ENCODE measurements around the gene EGLN3. TPM values are rescaled to one million over a fixed set of nuclear protein-coding genes. Genes with fewer than 3 reads are reported as not detected.

The EGLN3 gene
- total and polyA plus RNA-seq, 2 donors (not counting 3 experiments of a cell fraction or from before 2014, with no cell fraction given), result 0.20 TPM; not detected in 1

GRCh38 chr14:33908540-33909223 is 42.2 kb downstream of the EGLN3 start:
- intact Hi-C loops (cut with micrococcal nuclease), result no loop called here
- H3K27me3 ChIP-seq (ENCODE audit: control insufficient read depth in 2 of 2, insufficient read depth in 2 of 2, low read length in 2 of 2), result peaks cover 0 to 3% of the 10 kb centered on the region in 2 experiments
- no peaks in the 10 kb centered on the region for H3K9me3 ChIP-seq (replicated peaks; ENCODE audit: control insufficient read depth, insufficient read depth, low read length)
- FAIRE-seq, result no peak
- no peaks in the 10 kb centered on the region for H3K79me2 ChIP-seq (ENCODE audit: control insufficient read depth, insufficient read depth, low read length)
- no peak overlapping the region for H3K27ac ChIP-seq (ENCODE audit: insufficient read depth, low read depth, low read length)
- no peak overlapping the region for H3K4me2 ChIP-seq (ENCODE audit: insufficient read depth, low read length)
- H3K4me3 ChIP-seq (replicated peaks in 1 of 3; ENCODE audit: insufficient read depth in 1 of 3, low read depth in 1 of 3, low read length in 3 of 3), result no peak overlapping the region
- TF ChIP-seq CTCF (IDR thresholded peaks at IDR 0.05; ENCODE audit: extremely low read depth in 1 of 2, insufficient read depth in 1 of 2, low read depth in 1 of 2, low read length in 2 of 2), result no peak
- no peak for TF ChIP-seq EZH2 (IDR thresholded peaks at IDR 0.05; ENCODE audit: borderline replicate concordance, low read depth, low read length, severe bottlenecking)
- TF ChIP-seq MAX (IDR thresholded peaks at IDR 0.05; ENCODE audit: insufficient read depth, insufficient read length), result no peak
- no peak overlapping the region for H2AFZ ChIP-seq (ENCODE audit: low read depth, low read length)
- dilution Hi-C loops (cut with MboI; ENCODE audit: extremely low pct_ligation_motif_present, low sequenced_read_pairs), result no loop called here
- CTCF ChIA-PET, result interaction anchor here (0.5 to 3.2 kb wide), 4 partner anchors 16 to 190 kb away, joined by 3 to 15 read pairs (median 6); no protein-coding TSS in a partner anchor
- no peaks in the 10 kb centered on the region for H3K36me3 ChIP-seq (ENCODE audit: control insufficient read depth in 2 of 2, extremely low read depth in 1 of 2, insufficient read depth in 2 of 2, low read length in 2 of 2)
- no peak for DNase-seq (ENCODE audit: low read depth, low spot score)
- no peak overlapping the region for H3K9ac ChIP-seq (replicated peaks; ENCODE audit: extremely low read depth, insufficient read depth, low read length)
- POLR2A ChIA-PET, result no interaction called here
- H3K9me1 ChIP-seq (replicated peaks; ENCODE audit: control insufficient read depth, extremely low read depth, insufficient read depth, low read length), result no peaks in the 10 kb centered on the region
- H3K4me1 ChIP-seq (ENCODE audit: control insufficient read depth, extremely low read depth, insufficient read depth, low read length), result no peaks in the 10 kb centered on the region
- no peaks in the 10 kb centered on the region for H4K20me1 ChIP-seq (replicated peaks; ENCODE audit: control insufficient read depth, extremely low read depth, insufficient read depth, low read length)
- BruUV-seq (replicated peaks), result no TSS peak

- Histone ChIP-seq H3K36me3 (ENCODE audit: control insufficient read depth in 2 of 2, extremely low read depth in 1 of 2, insufficient read depth in 2 of 2, low read length in 2 of 2) (no peaks in the 10 kb centered on the region), H4K20me1 (replicated peaks; ENCODE audit: control insufficient read depth, extremely low read depth, insufficient read depth, low read length) (no peaks in the 10 kb centered on the region), H3K9ac (replicated peaks; ENCODE audit: extremely low read depth, insufficient read depth, low read length) (no peak overlapping the region), H3K4me3 (replicated peaks in 1 of 3; ENCODE audit: insufficient read depth in 1 of 3, low read depth in 1 of 3, low read length in 3 of 3) (no peak overlapping the region), H3K9me3 (replicated peaks; ENCODE audit: control insufficient read depth, insufficient read depth, low read length) (no peaks in the 10 kb centered on the region), H2AFZ (ENCODE audit: low read depth, low read length) (no peak overlapping the region), H3K27ac (ENCODE audit: insufficient read depth, low read depth, low read length) (no peak overlapping the region), H3K4me2 (ENCODE audit: insufficient read depth, low read length) (no peak overlapping the region), H3K4me1 (ENCODE audit: control insufficient read depth, extremely low read depth, insufficient read depth, low read length) (no peaks in the 10 kb centered on the region), H3K27me3 (ENCODE audit: control insufficient read depth in 2 of 2, insufficient read depth in 2 of 2, low read length in 2 of 2) (peaks cover 0 to 3% of the 10 kb centered on the region in 2 experiments), H3K79me2 (ENCODE audit: control insufficient read depth, insufficient read depth, low read length) (no peaks in the 10 kb centered on the region), H3K9me1 (replicated peaks; ENCODE audit: control insufficient read depth, extremely low read depth, insufficient read depth, low read length) (no peaks in the 10 kb centered on the region)
- dilution Hi-C loops (cut with MboI; ENCODE audit: extremely low pct_ligation_motif_present, low sequenced_read_pairs) (no loop called here), intact Hi-C loops (cut with micrococcal nuclease) (no loop called here)
- CTCF ChIA-PET, result interaction anchor here (2.2 kb wide), 1 partner anchor 192 kb away, joined by 8 read pairs; no protein-coding TSS in a partner anchor
- FAIRE-seq (no peak), DNase-seq (ENCODE audit: low read depth, low spot score) (no peak)
- no TSS peak for BruUV-seq (replicated peaks)
- POLR2A ChIA-PET, result no interaction called here
- TF ChIP-seq MYC (IDR thresholded peaks at IDR 0.05; ENCODE audit: low read depth, low read length), result no peak
- no peak for TF ChIP-seq POLR2AphosphoS5 (IDR thresholded peaks at IDR 0.05; ENCODE audit: insufficient read depth, low read depth, low read length)
- no peak for TF ChIP-seq EZH2 (IDR thresholded peaks at IDR 0.05; ENCODE audit: borderline replicate concordance, low read depth, low read length, severe bottlenecking)
- no peak for TF ChIP-seq MAX (IDR thresholded peaks at IDR 0.05; ENCODE audit: insufficient read depth, insufficient read length)
- no peak for TF ChIP-seq CTCF (IDR thresholded peaks at IDR 0.05; ENCODE audit: extremely low read depth in 1 of 2, insufficient read depth in 1 of 2, low read depth in 1 of 2, low read length in 2 of 2)
- TF ChIP-seq POLR2A (IDR thresholded peaks at IDR 0.05; ENCODE audit: low read depth, low read length), result no peak
- TF ChIP-seq GATA2 (IDR thresholded peaks at IDR 0.05; ENCODE audit: insufficient read depth, insufficient read length, low read depth, low read length), result no peak
- no peak for TF ChIP-seq FOS (IDR thresholded peaks at IDR 0.05; ENCODE audit: borderline replicate concordance, insufficient read depth, low read length)
- no peak for TF ChIP-seq JUN (IDR thresholded peaks at IDR 0.05; ENCODE audit: borderline replicate concordance, insufficient read depth, insufficient read length, low read depth)
These were observed 43.9 kb downstream of the EGLN3 start for GRCh38 chr14:33906968-33907367.

Measured in endothelial cell of umbilical vein (primary cell).